ENCODE data around the gene LTN1. TPM values are rescaled to one million over a fixed set of nuclear protein-coding genes. Genes with fewer than 3 reads are reported as not detected.

The LTN1 gene
- polyA plus RNA-seq, 3 donors: 6.0 to 14.0 (median 11.7) TPM

- Histone ChIP-seq H3K9me3 (replicated peaks in 1 of 2; ENCODE audit: control insufficient read depth in 1 of 2, insufficient read depth in 1 of 2, low read length in 2 of 2) (no peaks in the 10 kb centered on the region), H3K27me3 (ENCODE audit: control insufficient read depth in 2 of 2, insufficient read depth in 2 of 2, low read length in 2 of 2) (no peaks in the 10 kb centered on the region), H2AFZ (ENCODE audit: insufficient read depth, low read depth, low read length, poor library complexity, severe bottlenecking) (no peak overlapping the region), H4K20me1 (ENCODE audit: insufficient read depth, low read length) (no peaks in the 10 kb centered on the region), H3K4me2 (replicated peaks; ENCODE audit: extremely low read depth, low read length, poor library complexity, severe bottlenecking) (no peak overlapping the region), H3K27ac (ENCODE audit: low read depth in 1 of 2, low read length in 2 of 2) (no peak overlapping the region), H3K4me3 (replicated peaks in 1 of 3; ENCODE audit: low read depth in 2 of 3, low read length in 3 of 3) (no peak overlapping the region), H3K79me2 (ENCODE audit: insufficient read depth, low read length) (no peaks in the 10 kb centered on the region), H3K9ac (ENCODE audit: insufficient read depth, low read length, poor library complexity, severe bottlenecking) (no peak overlapping the region), H3K36me3 (replicated peaks in 1 of 2; ENCODE audit: control insufficient read depth in 1 of 2, insufficient read depth in 2 of 2, low read length in 2 of 2) (peaks cover 89 to 100% of the 10 kb centered on the region in 2 donors), H3K4me1 (ENCODE audit: control insufficient read depth in 1 of 2, insufficient read depth in 2 of 2, low read length in 2 of 2) (no peaks in the 10 kb centered on the region)
- no peaks in the 10 kb centered on the region for H3K9me3 Mint-ChIP-seq
- 50% methylated on average over 1 of the region's 2 CpGs for WGBS (ENCODE audit: insufficient coverage)
- TF ChIP-seq CTCF (IDR thresholded peaks at IDR 0.05): no peak
- no peak for DNase-seq
- H3K4me1 Mint-ChIP-seq: no peaks in the 10 kb centered on the region
- peaks cover 66 to 80% of the 10 kb centered on the region in 2 donors for H3K36me3 Mint-ChIP-seq
- intact Hi-C loops (cut with micrococcal nuclease): no loop called here
- H3K27ac Mint-ChIP-seq: peak overlapping the region in 1 of 7 donors; percentile 48
- H3K27me3 Mint-ChIP-seq (ENCODE audit: low read depth in 3 of 3): no peaks in the 10 kb centered on the region
- H3K4me3 Mint-ChIP-seq: no peak overlapping the region
Measured at GRCh38 chr21:28949318-28949717, 43.4 kb downstream of the LTN1 start.

- Mint-ChIP-seq H3K4me3 (no peak overlapping the region), H3K36me3 (peaks cover 61 to 82% of the 10 kb centered on the region in 2 donors), H3K27ac (no peak overlapping the region), H3K27me3 (ENCODE audit: low read depth in 3 of 3) (peaks cover 0 to 2% (median 0%) of the 10 kb centered on the region in 3 donors), H3K9me3 (no peaks in the 10 kb centered on the region), H3K4me1 (peaks cover 12% of the 10 kb centered on the region)
- Histone ChIP-seq H2AFZ (ENCODE audit: insufficient read depth, low read depth, low read length, poor library complexity, severe bottlenecking) (no peak overlapping the region), H3K36me3 (replicated peaks in 1 of 2; ENCODE audit: control insufficient read depth in 1 of 2, insufficient read depth in 2 of 2, low read length in 2 of 2) (peaks cover 77 to 88% of the 10 kb centered on the region in 2 donors), H4K20me1 (ENCODE audit: insufficient read depth, low read length) (no peaks in the 10 kb centered on the region), H3K79me2 (ENCODE audit: insufficient read depth, low read length) (no peaks in the 10 kb centered on the region), H3K27me3 (ENCODE audit: control insufficient read depth in 2 of 2, insufficient read depth in 2 of 2, low read length in 2 of 2) (no peaks in the 10 kb centered on the region), H3K9ac (ENCODE audit: insufficient read depth, low read length, poor library complexity, severe bottlenecking) (no peak overlapping the region), H3K4me1 (ENCODE audit: control insufficient read depth in 1 of 2, insufficient read depth in 2 of 2, low read length in 2 of 2) (peaks cover 2 to 9% of the 10 kb centered on the region in 2 donors), H3K4me3 (replicated peaks in 1 of 3; ENCODE audit: low read depth in 2 of 3, low read length in 3 of 3) (no peak overlapping the region), H3K9me3 (replicated peaks in 1 of 2; ENCODE audit: control insufficient read depth in 1 of 2, insufficient read depth in 1 of 2, low read length in 2 of 2) (no peaks in the 10 kb centered on the region), H3K27ac (ENCODE audit: low read depth in 1 of 2, low read length in 2 of 2) (no peak overlapping the region), H3K4me2 (replicated peaks; ENCODE audit: extremely low read depth, low read length, poor library complexity, severe bottlenecking) (no peak overlapping the region)
- intact Hi-C loops (cut with micrococcal nuclease): no loop called here
- TF ChIP-seq CTCF (IDR thresholded peaks at IDR 0.05): no peak
- no peak for DNase-seq
Measured at GRCh38 chr21:28944296-28944695, 48.4 kb downstream of the LTN1 start.
